ENCODE results near the gene MTMR2.

The MTMR2 gene

DNA sequence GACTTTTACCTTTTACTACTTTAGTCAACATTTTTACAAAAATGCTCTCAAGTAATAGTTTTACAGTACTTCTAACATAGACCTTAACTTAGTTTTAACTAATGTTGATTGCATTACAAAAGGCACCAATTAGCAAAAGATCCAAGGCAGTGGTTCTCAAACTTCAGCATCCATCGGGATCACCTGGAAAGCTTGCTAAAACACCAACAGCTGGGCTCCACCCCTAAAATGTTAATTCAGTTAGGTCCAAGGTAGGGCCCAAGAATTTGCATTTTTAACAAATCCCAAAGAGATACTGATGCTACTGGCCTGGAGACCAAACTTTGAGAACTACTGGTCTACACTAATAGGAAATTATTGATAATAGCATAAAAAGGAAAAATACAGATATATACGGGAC lies 5.9 kb downstream of the MTMR2 start:
- TF ChIP-seq CTCF (IDR thresholded peaks at IDR 0.05; ENCODE audit: insufficient read depth, low read length) = no peak
- no peak for TF ChIP-seq SPI1 (IDR thresholded peaks at IDR 0.05; ENCODE audit: borderline replicate concordance, low read depth)
- no peak for TF ChIP-seq REST (IDR thresholded peaks at IDR 0.05; ENCODE audit: insufficient replicate concordance, low read depth)
- TF ChIP-seq GABPA (IDR thresholded peaks at IDR 0.05; ENCODE audit: low read depth) = no peak
- no peak for TF ChIP-seq POLR2AphosphoS5 (IDR thresholded peaks at IDR 0.05; ENCODE audit: low read depth)
- H3K27me3 ChIP-seq (ENCODE audit: insufficient read depth, poor library complexity, severe bottlenecking) = no peaks in the 10 kb centered on the region
- H3K27ac ChIP-seq (replicated peaks) = no peak overlapping the region
- no peak overlapping the region for H3K4me3 ChIP-seq (replicated peaks; ENCODE audit: insufficient read depth, low read length)
- no peak for DNase-seq (ENCODE audit: low read depth in 1 of 2, low spot score in 1 of 2)

- DNase-seq (ENCODE audit: low read depth in 1 of 2, low spot score in 1 of 2) = no peak
- H3K27me3 ChIP-seq (ENCODE audit: insufficient read depth, poor library complexity, severe bottlenecking) = no peaks in the 10 kb centered on the region
Observed at GRCh38 chr11:95917193-95918036, 6.5 kb downstream of the MTMR2 start.

More at GRCh38 chr11:95917193-95918036, 6.5 kb downstream of the MTMR2 start:
- TF ChIP-seq SPI1 (IDR thresholded peaks at IDR 0.05; ENCODE audit: borderline replicate concordance, low read depth) (no peak), GABPA (IDR thresholded peaks at IDR 0.05; ENCODE audit: low read depth) (no peak), REST (IDR thresholded peaks at IDR 0.05; ENCODE audit: insufficient replicate concordance, low read depth) (no peak), CTCF (IDR thresholded peaks at IDR 0.05; ENCODE audit: insufficient read depth, low read length) (no peak), POLR2AphosphoS5 (IDR thresholded peaks at IDR 0.05; ENCODE audit: low read depth) (no peak)
- Histone ChIP-seq H3K27ac (replicated peaks) (no peak overlapping the region), H3K4me3 (replicated peaks; ENCODE audit: insufficient read depth, low read length) (no peak overlapping the region)
